Endothelial cell of hepatic sinusoid (primary cell): Measurements from ENCODE around the gene ACSL6.

ENCODE experiments used
- in situ Hi-C: cut with HindIII; loops from 2 replicates; pipeline ENCODE4 v1.10.0; 2017; ENCODE audit warnings: low sequenced_read_pairs

The ACSL6 gene

GRCh38 chr5:132017738-132018625 is 6.5 kb upstream of the ACSL6 start:
- in situ Hi-C loops = loop anchor here (25.0 kb wide), 2 partner anchors 431 to 581 kb away; no protein-coding TSS in a partner anchor

- in situ Hi-C loops = loop anchor here (25.0 kb wide), 2 partner anchors 430 to 580 kb away; no protein-coding TSS in a partner anchor
Observed at GRCh38 chr5:132017316-132017715, 5.9 kb upstream of the ACSL6 start.

- in situ Hi-C loops = loop anchor here (25.0 kb wide), 2 partner anchors 429 to 579 kb away; no protein-coding TSS in a partner anchor
Observed at GRCh38 chr5:132016721-132017250, 5.3 kb upstream of the ACSL6 start.

GRCh38 chr5:132013711-132014110 is 2.3 kb upstream of the ACSL6 start:
- in situ Hi-C loops = loop anchor here (5.0 to 25.0 kb wide), 3 partner anchors 69 to 576 kb away; no protein-coding TSS in a partner anchor

DNA sequence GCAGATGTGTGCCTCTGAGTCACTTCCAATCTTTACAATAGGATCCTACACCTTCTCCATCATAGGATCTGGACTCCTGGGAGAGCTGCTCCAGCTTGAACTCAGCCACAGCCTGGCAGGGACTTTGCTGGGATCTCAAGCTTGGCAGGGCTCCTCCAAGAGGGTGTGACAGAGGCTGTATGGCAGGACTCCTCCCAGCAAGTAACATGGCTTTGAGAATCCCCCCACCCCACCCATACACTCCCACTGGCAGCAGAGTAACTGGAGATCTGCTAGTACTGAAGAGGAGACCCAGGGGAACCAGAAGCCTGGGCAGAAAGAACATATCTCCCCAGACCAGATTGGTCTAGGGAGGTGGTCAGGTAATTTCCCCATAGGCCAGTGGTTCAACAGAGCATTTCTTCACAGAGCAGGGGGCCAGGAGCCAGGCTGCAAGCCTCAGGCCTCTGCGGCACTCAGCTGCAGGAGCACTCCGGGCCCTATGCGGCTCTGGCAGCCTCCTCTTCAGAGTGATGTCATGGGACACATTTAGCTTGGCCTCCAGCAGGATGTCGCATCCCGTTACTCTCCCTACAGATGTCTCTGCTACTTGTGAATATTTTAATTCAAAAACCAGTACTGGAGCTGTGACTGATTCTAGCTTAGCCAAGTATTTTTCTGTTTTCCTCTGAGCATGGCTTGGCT is 1.7 kb upstream of the ACSL6 start:
- in situ Hi-C loops = loop anchor here (5.0 to 25.0 kb wide), 3 partner anchors 69 to 576 kb away; no protein-coding TSS in a partner anchor

DNA sequence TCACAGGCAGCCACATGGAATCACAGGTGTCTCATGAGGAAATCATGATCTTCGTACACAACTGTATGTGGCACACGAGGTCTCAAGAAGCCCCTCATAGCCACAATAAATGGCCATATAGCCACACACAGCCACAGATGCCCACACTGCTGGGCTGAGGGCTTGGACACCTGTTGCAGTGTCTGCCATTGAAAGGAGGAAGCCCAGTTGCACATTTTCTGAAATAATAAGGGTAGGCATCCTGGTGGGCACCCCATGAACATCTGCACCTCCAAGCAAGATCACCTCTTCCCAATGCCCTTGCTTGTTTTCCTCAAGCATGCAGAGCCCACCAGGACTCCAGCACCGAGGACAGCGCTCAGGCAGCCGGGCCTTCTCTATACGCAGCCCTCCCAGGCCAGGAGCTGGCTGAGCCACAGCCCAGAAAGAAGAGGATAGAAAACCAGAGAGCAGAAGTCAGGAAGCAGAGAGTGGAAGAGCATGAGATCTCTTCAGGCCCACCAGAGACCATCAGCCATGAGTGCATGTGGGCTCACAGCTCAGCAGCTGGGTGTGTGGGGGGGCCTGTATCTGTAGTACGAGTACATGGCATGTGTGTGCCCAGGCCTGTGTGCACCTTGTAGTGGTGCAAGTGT is 1.0 kb upstream of the ACSL6 start:
- in situ Hi-C loops = loop anchor here (5.0 to 25.0 kb wide), 3 partner anchors 70 to 575 kb away; no protein-coding TSS in a partner anchor

- in situ Hi-C loops = loop anchor here (5.0 to 25.0 kb wide), 3 partner anchors 71 to 574 kb away; no protein-coding TSS in a partner anchor
Observed at GRCh38 chr5:132010989-132011621, 353 bp downstream of the ACSL6 start.

DNA sequence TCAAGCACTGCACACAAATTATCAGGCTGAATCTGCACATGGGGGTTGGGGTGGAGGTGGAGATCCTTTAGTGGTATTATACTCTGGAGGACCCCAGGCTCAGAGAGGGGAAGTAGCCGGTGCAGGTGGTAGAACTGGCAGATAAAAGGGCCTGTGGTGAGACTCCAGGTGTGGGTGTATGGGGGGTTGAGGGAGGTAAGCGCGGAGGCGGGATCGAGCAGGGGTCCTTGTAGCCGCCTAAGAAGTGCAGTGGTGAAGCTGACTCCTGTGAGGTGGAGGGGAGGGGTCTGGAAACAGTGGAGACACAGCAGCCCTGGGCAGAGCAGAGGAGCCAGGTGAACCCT is 841 bp downstream of the ACSL6 start:
- in situ Hi-C loops = loop anchor here (5.0 to 25.0 kb wide), 3 partner anchors 72 to 573 kb away; no protein-coding TSS in a partner anchor

DNA sequence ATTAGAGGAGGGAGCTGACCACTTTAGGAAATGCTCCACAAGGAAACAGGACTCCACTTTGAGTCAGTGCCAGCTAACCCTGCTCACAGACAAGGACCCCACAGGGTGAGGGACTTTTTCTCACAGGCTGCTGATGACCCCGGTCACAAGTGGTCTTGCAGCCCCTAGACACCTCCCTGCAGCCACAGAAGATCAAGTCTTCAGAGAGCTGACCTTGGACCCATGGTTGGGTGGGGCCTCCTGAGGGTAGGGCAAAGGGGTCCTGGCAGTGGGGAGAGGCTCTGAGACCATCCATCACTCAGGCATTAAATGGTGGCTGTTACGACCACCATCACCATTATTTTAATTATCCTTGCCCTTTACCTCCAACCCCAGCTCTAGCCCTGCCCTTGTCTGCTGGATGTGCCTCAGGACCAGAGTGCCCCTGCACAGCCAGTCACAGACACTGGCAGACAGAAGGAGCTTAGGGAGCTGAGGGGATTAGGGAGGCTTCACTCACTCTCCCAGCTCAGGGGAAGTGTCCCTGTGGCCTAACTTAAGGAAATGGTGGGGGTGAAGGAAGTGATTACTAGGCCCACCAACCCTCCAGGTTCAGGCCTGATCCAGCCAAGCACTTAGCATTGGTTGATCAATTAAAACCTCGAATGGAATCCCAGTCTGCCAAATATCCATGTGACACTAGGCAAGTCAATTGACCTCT is 1.6 kb downstream of the ACSL6 start:
- in situ Hi-C loops = loop anchor here (5.0 to 25.0 kb wide), 3 partner anchors 72 to 573 kb away; no protein-coding TSS in a partner anchor

DNA sequence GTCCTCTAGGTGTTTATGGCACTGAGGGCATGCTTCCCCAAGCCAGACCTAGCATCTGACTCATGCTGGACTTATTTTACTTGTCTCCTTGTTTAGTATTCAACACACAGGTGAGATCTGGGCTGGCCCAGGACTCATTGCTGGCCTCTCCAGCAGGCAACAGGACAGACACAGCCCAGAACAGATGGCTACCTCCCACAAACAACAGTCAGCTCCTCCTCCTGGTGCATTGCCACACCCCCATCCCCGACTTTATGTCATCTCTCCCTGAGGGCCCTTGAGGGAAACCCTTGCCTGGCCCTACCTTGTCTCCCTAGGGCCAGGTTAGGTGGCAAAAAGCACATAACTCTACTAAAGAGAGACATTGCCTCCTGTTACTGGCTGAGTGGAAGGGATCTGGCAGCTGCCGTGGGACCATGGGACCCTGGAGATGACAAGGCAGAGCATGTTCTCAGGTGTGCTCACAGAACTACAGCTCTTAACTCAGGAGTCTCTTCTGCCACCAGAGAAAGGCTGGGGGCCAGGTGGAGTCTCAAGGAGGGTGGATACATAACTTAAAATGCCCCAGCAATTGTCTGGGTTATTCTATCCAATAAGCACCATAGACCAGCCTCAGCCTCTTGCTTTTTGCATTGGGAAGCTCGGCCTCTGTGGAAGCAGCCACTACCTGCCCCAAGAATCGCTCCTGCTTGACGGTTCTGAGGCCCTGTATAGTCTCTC is 2.3 kb downstream of the ACSL6 start:
- in situ Hi-C loops = loop anchor here (25.0 kb wide), 2 partner anchors 422 to 572 kb away; no protein-coding TSS in a partner anchor

- in situ Hi-C loops = loop anchor here (25.0 kb wide), 2 partner anchors 421 to 571 kb away; no protein-coding TSS in a partner anchor
Observed at GRCh38 chr5:132008163-132008473, 3.3 kb downstream of the ACSL6 start.

DNA sequence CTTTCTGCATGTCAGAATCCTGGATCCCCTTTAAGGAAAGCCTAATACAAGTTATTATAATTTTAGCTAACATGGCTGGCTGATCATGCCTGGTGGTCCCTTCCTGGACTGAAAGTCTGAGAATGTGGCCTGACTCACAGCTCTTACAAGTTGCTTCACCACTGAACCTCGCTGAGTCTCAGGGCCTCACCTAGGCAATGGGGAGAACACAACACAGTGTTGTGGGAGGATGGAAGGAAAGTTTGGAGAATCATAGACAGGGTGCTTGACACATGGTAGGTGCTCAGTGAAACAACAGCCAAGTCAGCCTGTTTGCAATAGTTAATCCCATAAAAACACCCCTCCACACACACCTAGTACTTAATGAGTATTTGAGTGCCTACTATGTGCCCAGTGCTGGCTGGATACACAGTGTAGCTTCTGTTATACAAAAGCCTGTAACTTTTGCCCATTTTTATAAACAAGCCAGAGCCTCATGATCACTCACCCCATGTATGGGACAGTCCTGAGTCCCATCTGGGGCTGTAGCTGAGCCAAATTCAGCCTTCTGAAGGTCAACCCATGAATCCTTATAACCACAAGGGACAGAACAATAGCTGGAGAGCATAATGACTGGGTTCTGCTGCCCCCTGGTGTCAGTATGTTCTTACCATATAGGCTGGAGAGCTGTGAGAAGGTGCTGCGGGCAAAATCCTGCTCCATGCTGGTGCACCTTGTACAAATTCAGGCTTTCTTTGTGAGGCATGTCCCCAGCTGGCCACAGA is 3.9 kb downstream of the ACSL6 start:
- in situ Hi-C loops = loop anchor here (25.0 kb wide), 2 partner anchors 420 to 570 kb away; no protein-coding TSS in a partner anchor

DNA sequence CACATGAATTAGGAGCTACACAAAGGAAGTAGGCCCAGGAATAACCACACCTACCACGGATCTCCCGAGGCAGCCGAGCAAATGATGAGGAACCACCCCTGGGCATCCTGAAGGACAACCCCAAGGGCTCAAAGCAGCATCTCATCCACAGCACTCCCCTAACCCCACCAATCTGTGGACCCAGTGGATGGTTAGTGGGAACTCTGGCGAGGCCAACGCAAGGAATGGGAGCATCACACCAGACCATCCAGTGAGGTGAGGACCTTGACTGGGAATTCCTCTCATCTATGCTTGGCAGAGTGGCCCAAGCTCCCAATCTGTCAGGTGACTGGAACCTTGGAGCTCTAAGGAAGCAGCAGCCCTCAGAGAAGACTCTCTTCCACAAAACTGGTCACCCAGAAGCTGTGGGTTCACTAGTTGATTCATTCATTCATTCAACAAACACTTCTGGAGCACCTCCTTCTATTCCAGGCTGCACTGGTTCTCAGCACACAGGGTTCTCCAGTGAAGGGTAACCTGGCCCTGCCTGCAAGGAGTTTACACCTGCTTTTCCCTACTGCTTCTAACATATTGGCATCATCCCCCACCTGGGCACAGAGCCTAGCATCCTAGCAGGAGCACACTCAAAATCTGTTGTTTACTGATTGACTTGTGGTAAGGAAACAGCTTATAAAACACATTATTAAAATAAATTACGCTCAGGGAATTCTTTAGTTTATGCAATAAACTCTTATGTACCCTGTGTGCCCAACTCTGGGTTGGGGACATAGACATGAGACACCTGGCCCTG is 4.9 kb downstream of the ACSL6 start:
- in situ Hi-C loops = loop anchor here (25.0 kb wide), 2 partner anchors 419 to 569 kb away; no protein-coding TSS in a partner anchor

- in situ Hi-C loops = loop anchor here (25.0 kb wide), 2 partner anchors 418 to 568 kb away; no protein-coding TSS in a partner anchor
Observed at GRCh38 chr5:132005591-132005990, 5.9 kb downstream of the ACSL6 start.

- in situ Hi-C loops = loop anchor here (25.0 kb wide), 2 partner anchors 417 to 567 kb away; no protein-coding TSS in a partner anchor
Observed at GRCh38 chr5:132003982-132004381, 7.5 kb downstream of the ACSL6 start.

DNA sequence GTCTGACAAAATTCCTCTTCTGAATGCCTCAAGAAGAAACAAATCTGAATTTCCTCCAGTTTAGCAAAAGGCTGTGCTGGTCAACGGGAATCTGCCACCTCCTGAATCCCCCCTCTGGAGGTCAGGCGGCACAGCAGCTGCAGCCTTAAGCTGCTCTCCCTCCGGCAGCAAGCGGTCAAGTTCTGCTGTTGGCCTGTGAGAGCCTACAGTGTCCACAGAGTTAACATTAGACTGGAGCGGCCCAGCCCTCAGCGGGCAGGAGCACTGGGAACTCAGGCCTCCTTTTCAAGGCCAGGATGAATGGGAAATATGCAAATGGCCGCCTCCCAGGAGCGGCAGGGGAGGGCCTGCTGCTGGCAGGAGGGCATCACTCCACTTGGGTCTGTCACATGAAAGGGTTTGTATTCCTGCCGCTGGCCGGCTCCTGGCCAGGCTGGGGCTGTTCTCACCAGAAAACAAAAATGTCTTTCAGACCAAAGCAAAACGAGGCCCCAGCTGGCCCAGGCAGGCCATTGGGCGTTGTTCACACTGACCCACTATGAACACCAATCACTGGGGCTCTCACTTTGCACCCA is 8.2 kb downstream of the ACSL6 start:
- in situ Hi-C loops = loop anchor here (25.0 kb wide), 2 partner anchors 416 to 566 kb away; no protein-coding TSS in a partner anchor

GRCh38 chr5:132002757-132003156 is 8.7 kb downstream of the ACSL6 start:
- in situ Hi-C loops = loop anchor here (25.0 kb wide), 2 partner anchors 415 to 565 kb away; no protein-coding TSS in a partner anchor
